Measurements from ENCODE around the gene TMEFF2. TPM values are rescaled to one million over a fixed set of nuclear protein-coding genes. Genes with fewer than 3 reads are reported as not detected.

Gene TMEFF2
- total RNA-seq, 1 experiment from 2014 or later: not detected

GRCh38 chr2:191952515-191953270 is 242.0 kb downstream of the TMEFF2 start:
- in situ Hi-C loops (cut with HindIII; ENCODE audit: low sequenced_read_pairs): no loop called here
- no peak for DNase-seq (ENCODE audit: low spot score)

- in situ Hi-C loops (cut with HindIII; ENCODE audit: low sequenced_read_pairs): no loop called here
- peak; percentile 72 for DNase-seq (ENCODE audit: low spot score)
These were observed 242.9 kb downstream of the TMEFF2 start for GRCh38 chr2:191951832-191952231.

GRCh38 chr2:191951376-191951775 is 243.4 kb downstream of the TMEFF2 start:
- no peak for DNase-seq (ENCODE audit: low spot score)
- in situ Hi-C loops (cut with HindIII; ENCODE audit: low sequenced_read_pairs): no loop called here

GRCh38 chr2:191950132-191950874 is 244.4 kb downstream of the TMEFF2 start:
- no peak for DNase-seq (ENCODE audit: low spot score)
- in situ Hi-C loops (cut with HindIII; ENCODE audit: low sequenced_read_pairs): no loop called here

GRCh38 chr2:191947235-191947634 is 247.5 kb downstream of the TMEFF2 start:
- DNase-seq (ENCODE audit: low spot score): no peak
- in situ Hi-C loops (cut with HindIII; ENCODE audit: low sequenced_read_pairs): no loop called here

- no peak for DNase-seq (ENCODE audit: low spot score)
- in situ Hi-C loops (cut with HindIII; ENCODE audit: low sequenced_read_pairs): no loop called here
These were observed 248.1 kb downstream of the TMEFF2 start for GRCh38 chr2:191946471-191947182.

GRCh38 chr2:191945623-191946022 is 249.1 kb downstream of the TMEFF2 start:
- no peak for DNase-seq (ENCODE audit: low spot score)

GRCh38 chr2:191942739-191943103 is 252.0 kb downstream of the TMEFF2 start:
- DNase-seq (ENCODE audit: low spot score): no peak

More at GRCh38 chr2:191945623-191946022, 249.1 kb downstream of the TMEFF2 start:
- in situ Hi-C loops (cut with HindIII; ENCODE audit: low sequenced_read_pairs): no loop called here

GRCh38 chr2:191942090-191942738 is 252.5 kb downstream of the TMEFF2 start:
- in situ Hi-C loops (cut with HindIII; ENCODE audit: low sequenced_read_pairs): no loop called here

More at GRCh38 chr2:191942739-191943103, 252.0 kb downstream of the TMEFF2 start:
- in situ Hi-C loops (cut with HindIII; ENCODE audit: low sequenced_read_pairs): no loop called here

GRCh38 chr2:191941376-191941929 is 253.3 kb downstream of the TMEFF2 start:
- in situ Hi-C loops (cut with HindIII; ENCODE audit: low sequenced_read_pairs): no loop called here
- no peak for DNase-seq (ENCODE audit: low spot score)

More at GRCh38 chr2:191942090-191942738, 252.5 kb downstream of the TMEFF2 start:
- peak; percentile 29 for DNase-seq (ENCODE audit: low spot score)

- no peak for DNase-seq (ENCODE audit: low spot score)
- in situ Hi-C loops (cut with HindIII; ENCODE audit: low sequenced_read_pairs): no loop called here
These were observed 256.0 kb downstream of the TMEFF2 start for GRCh38 chr2:191938779-191939178.

- in situ Hi-C loops (cut with HindIII; ENCODE audit: low sequenced_read_pairs): no loop called here
- DNase-seq (ENCODE audit: low spot score): peak; percentile 88
These were observed 257.8 kb downstream of the TMEFF2 start for GRCh38 chr2:191936882-191937405.

- DNase-seq (ENCODE audit: low spot score): peak; percentile 92
- in situ Hi-C loops (cut with HindIII; ENCODE audit: low sequenced_read_pairs): no loop called here
These were observed 259.5 kb downstream of the TMEFF2 start for GRCh38 chr2:191935247-191935646.

- in situ Hi-C loops (cut with HindIII; ENCODE audit: low sequenced_read_pairs): no loop called here
These were observed 261.2 kb downstream of the TMEFF2 start for GRCh38 chr2:191933307-191934105.

GRCh38 chr2:191932286-191932685 is 262.4 kb downstream of the TMEFF2 start:
- in situ Hi-C loops (cut with HindIII; ENCODE audit: low sequenced_read_pairs): no loop called here
- DNase-seq (ENCODE audit: low spot score): no peak

More at GRCh38 chr2:191933307-191934105, 261.2 kb downstream of the TMEFF2 start:
- DNase-seq (ENCODE audit: low spot score): no peak

GRCh38 chr2:191931329-191931728 is 263.4 kb downstream of the TMEFF2 start:
- DNase-seq (ENCODE audit: low spot score): no peak
- in situ Hi-C loops (cut with HindIII; ENCODE audit: low sequenced_read_pairs): no loop called here

GRCh38 chr2:191930205-191930604 is 264.5 kb downstream of the TMEFF2 start:
- in situ Hi-C loops (cut with HindIII; ENCODE audit: low sequenced_read_pairs): no loop called here
- DNase-seq (ENCODE audit: low spot score): no peak

- no peak for DNase-seq (ENCODE audit: low spot score)
- in situ Hi-C loops (cut with HindIII; ENCODE audit: low sequenced_read_pairs): no loop called here
These were observed 265.4 kb downstream of the TMEFF2 start for GRCh38 chr2:191929288-191929687.

Measured in G401 (cell line).